ENCODE measurements around the gene ARMH3.

Gene ARMH3

DNA sequence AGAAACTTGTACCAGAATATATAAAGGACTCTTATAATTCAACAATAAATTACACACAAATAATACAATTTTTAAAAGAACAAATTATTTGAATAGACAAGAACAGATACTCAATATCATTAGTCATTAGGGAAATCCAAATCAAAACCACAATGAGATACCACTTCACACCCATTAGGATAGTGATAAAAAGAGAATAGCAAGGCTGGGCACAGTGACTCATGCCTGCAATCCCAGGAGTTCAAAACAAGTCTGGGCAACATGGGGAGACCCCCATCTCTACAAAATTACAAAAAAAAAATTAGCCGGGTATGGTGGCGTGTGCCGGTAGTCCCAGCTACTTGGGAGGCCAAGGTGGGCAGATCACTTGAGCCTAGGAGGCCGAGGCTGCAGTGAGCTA, 160.2 kb downstream of the ARMH3 start:
- DNase-seq (ENCODE audit: low read depth in 3 of 3), result no peak

DNA sequence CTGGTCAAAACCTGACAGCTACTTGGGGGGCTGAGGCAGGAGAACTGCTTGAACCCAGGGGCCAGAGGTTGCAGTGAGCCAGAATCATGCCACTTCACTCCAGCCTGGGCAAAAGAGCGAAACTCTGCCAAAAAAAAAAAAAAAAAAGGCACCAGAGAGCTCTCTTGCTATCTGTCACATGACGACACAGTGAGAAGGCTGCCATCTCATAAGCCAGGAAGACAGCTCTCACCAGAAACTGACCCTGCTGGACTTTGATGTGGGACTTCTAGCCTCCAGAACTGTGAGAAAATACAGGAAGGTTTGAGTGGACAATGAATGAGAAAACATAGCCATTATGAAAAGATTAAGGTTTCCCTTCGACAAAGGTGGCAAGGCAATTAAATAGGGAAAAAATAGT, 161.2 kb downstream of the ARMH3 start:
- no peak for DNase-seq (ENCODE audit: low read depth in 3 of 3)

DNA sequence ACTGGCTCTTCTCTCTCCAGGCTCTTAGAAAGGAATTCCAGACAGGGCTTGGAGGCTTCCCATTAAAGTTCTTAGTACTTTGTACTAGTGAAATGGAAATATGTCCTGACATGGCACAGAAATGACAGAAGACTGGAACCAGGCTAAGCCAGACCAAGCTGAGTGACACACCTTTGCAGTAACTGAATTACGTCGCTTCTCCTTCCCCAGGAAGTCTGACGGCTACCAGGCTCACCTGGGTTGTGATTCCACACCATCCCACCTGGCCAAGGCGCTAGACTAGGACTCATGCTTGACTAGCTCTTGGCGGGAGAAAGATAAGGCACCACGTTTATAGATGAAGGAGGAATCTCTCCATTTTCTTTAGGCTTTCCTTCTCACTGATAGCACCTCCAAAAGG, 161.7 kb downstream of the ARMH3 start:
- DNase-seq (ENCODE audit: low read depth in 3 of 3), result no peak

GRCh38 chr10:101893510-101894120, 162.4 kb downstream of the ARMH3 start:
- no peak for DNase-seq (ENCODE audit: low read depth in 3 of 3)

DNA sequence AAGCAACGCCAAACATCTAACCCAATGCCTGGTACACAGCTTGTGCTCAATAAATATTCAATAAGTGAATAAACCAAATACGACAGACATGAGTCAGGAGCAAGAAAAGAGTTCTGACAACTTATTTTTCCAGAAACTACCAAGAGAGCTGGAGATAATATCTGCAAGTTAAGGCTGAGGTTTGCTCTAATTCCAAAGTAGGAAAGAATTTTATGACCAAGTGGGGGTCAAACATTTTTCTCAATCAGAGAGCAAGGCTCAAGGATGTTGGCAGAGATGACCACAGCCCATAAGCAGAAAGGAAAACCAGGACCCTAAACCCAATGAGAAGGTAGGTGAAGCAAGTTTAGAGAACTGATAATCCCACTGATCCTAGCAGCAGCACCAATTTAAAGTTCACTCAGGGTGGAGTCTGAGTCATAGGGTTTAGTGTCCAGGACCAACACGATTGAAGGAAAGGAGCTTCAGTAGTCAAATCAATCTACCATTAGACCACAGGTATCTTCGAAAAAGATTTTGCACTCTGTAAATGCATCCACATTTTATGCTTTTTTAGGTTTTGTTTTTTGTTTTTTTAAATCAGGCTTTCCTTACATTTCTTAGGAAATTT, 163.1 kb downstream of the ARMH3 start:
- no peak for DNase-seq (ENCODE audit: low read depth in 3 of 3)

GRCh38 chr10:101889256-101890210, 166.4 kb downstream of the ARMH3 start:
- DNase-seq (ENCODE audit: low read depth in 3 of 3), result peak; percentile 41 to 43 (median 42)

- no peak for DNase-seq (ENCODE audit: low read depth in 3 of 3)
Observed at GRCh38 chr10:101888251-101888949, 167.6 kb downstream of the ARMH3 start.

GRCh38 chr10:101887775-101888174, 168.2 kb downstream of the ARMH3 start:
- no peak for DNase-seq (ENCODE audit: low read depth in 3 of 3)

GRCh38 chr10:101886521-101887312, 169.3 kb downstream of the ARMH3 start:
- DNase-seq (ENCODE audit: low read depth in 3 of 3), result no peak

- no peak for DNase-seq (ENCODE audit: low read depth in 3 of 3)
Observed at GRCh38 chr10:101881036-101881774, 174.8 kb downstream of the ARMH3 start.

DNA sequence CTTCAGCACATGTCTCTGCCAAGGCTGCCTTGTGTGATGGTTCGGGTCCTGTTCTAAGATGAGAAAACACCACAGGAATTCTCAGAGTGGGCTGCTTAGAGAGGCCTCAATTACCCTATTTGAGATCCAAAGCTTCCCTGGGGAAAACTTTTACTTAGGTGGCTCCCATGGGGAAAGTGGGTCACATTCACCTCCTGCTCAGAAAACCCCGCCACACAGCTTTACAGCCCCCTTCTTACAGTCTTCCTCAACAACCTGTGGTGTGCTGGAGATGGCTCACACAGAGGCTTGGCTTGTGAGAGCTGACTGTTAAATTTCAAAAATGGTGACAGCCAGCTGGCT, 175.8 kb downstream of the ARMH3 start:
- DNase-seq (ENCODE audit: low read depth in 3 of 3), result no peak

GRCh38 chr10:101879456-101880231, 176.3 kb downstream of the ARMH3 start:
- no peak for DNase-seq (ENCODE audit: low read depth in 3 of 3)

- no peak for DNase-seq (ENCODE audit: low read depth in 3 of 3)
Observed at GRCh38 chr10:101878869-101879268, 177.1 kb downstream of the ARMH3 start.

DNA sequence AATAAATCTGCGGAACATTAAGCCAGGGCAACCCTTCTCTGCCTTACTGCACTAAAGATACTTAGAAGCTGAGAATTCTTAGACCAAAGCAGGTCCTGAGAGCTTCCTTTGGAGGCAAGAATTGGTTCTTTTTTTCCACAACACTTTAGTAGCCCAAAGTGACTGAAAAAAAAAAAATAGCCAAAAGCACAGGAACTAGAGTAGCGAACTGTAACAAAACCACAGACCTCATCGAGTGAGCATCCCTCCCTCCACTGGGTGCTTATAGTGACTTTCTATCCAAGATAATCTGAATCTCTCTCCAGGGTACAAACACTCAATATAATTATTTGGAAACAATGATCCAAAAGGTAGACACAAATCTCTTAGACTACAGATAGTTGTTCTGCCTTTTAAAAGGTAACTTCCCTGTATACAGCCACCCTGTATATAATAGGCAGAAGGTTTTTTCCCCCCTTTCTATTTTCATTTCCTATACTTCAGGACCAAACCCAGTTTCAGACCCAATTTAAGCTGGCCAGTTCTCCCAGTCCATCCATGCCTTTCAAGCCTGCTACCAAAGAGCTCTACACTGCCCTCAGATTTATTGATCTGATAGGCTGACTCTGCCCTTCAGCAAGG, 180.8 kb downstream of the ARMH3 start:
- no peak for DNase-seq (ENCODE audit: low read depth in 3 of 3)

- no peak for DNase-seq (ENCODE audit: low read depth in 3 of 3)
Observed at GRCh38 chr10:101874252-101874651, 181.7 kb downstream of the ARMH3 start.

GRCh38 chr10:101867931-101868330, 188.0 kb downstream of the ARMH3 start:
- no peak for DNase-seq (ENCODE audit: low read depth in 3 of 3)

GRCh38 chr10:101859530-101859929, 196.4 kb downstream of the ARMH3 start:
- DNase-seq (ENCODE audit: low read depth in 3 of 3), result no peak

DNA sequence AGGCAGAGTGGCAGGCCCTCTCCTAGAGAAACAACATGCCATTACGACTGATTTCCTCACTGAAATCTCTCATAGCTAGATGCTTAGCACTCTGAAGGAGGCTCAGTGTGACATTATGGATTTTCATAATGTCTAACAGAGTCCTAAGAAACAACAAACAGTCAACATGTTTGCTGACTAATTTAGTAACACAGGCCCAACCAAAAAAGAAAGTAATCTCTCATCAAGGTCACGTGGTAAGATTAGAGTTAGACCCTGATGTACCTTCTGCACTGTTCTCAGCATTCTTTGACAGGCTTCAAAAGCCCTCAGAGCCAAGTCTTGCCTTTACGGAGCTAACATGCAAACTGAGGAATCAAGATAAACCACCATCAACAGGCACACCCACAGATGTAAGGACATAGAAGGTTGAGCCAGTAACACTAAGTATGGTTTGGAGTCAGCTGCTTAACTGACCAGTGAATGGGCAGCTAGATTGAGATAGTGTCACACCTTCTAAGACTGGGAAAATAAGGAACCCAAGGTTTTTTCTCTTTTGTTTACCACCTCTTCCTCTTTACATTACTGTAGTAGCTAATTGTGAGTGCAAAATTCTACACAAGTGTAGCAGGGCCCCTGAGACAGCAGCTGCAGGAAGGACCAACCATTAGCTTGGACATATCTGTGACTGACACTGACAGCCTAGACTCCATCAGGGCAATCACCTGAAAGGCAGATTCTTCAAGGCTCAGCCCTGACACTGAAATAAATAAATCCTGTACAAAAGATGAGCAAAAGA, 197.1 kb downstream of the ARMH3 start:
- no peak for DNase-seq (ENCODE audit: low read depth in 3 of 3)

Data from stimulated activated CD4-positive, alpha-beta T cell treated with anti-CD3 and anti-CD28 coated beads, TNF-alpha, amount 100 ng/mL, for 4 hours (primary cell).